Glutamatergic neuron (in vitro differentiated cells): ENCODE results near the gene OLFML2B. TPM values are rescaled to one million over a fixed set of nuclear protein-coding genes. Genes with fewer than 3 reads are reported as not detected.
"Not testable (repeated sequence)": the region's sequence is repeated elsewhere in the genome, so short reads cannot be mapped to it uniquely, and the experiment has no call there.

Source experiments
- DNase-seq: peaks from one replicate; pipeline ENCODE4 v3.0.0; 2022
- H3K27ac Mint-ChIP-seq: one replicate; pipeline ENCODE4 v1.8.0; 2020; ENCODE audit warnings: mild to moderate bottlenecking, mixed read lengths, inconsistent platforms; ENCODE audit not compliant: unreplicated experiment
- H3K27me3 Mint-ChIP-seq: one replicate; pipeline ENCODE4 v1.8.0; 2020; ENCODE audit warnings: mild to moderate bottlenecking, moderate library complexity, mixed read lengths, inconsistent platforms; ENCODE audit not compliant: unreplicated experiment
- H3K36me3 Mint-ChIP-seq: one replicate; pipeline ENCODE4 v1.8.0; 2020; ENCODE audit warnings: mild to moderate bottlenecking, mixed read lengths, inconsistent platforms; ENCODE audit not compliant: unreplicated experiment
- H3K4me1 Mint-ChIP-seq: one replicate; pipeline ENCODE4 v1.8.0; 2020; ENCODE audit warnings: mild to moderate bottlenecking, low read depth, mixed read lengths, inconsistent platforms; ENCODE audit not compliant: unreplicated experiment
- H3K4me3 Mint-ChIP-seq: one replicate; pipeline ENCODE4 v1.8.0; 2020; ENCODE audit warnings: mild to moderate bottlenecking, mixed read lengths, inconsistent platforms; ENCODE audit not compliant: unreplicated experiment
- H3K9me3 Mint-ChIP-seq: one replicate; pipeline ENCODE4 v1.8.0; 2020; ENCODE audit warnings: mild to moderate bottlenecking, moderate library complexity, mixed read lengths, inconsistent platforms; ENCODE audit not compliant: unreplicated experiment
- CTCF ChIP-seq: fragments of 200-600 bp; sonication (generic); IDR thresholded peaks from one replicate; pipeline ENCODE4 v1.5.0; 2021; ENCODE audit not compliant: partially characterized antibody, unreplicated experiment
- total RNA-seq: library from RNA; stranded (reverse); fragmentation: NEBNext Ultra II Directional; extraction: Animal tissue kit (Norgen Biotek cat#: 25700); gene quantifications from one replicate; pipeline ENCODE4 v1.2.1, GENCODE V29; 2021; ENCODE audit not compliant: unreplicated experiment

Gene OLFML2B
- total RNA-seq, 1 donor from 2014 or later = 56.5 TPM

- H3K27me3 Mint-ChIP-seq = peaks cover 4% of the 10 kb centered on the region
- H3K27ac Mint-ChIP-seq = no peak within 1 kb of the TSS
- H3K9me3 Mint-ChIP-seq = no peaks in the 10 kb centered on the region
- peaks cover 2% of the 10 kb centered on the region for H3K4me1 Mint-ChIP-seq
- DNase-seq = peak; percentile 83
- H3K4me3 Mint-ChIP-seq = peak within 1 kb of the TSS; percentile 76
- H3K36me3 Mint-ChIP-seq = no peaks in the 10 kb centered on the region
- TF ChIP-seq CTCF = no peak
These were observed 45.8 kb upstream of the OLFML2B start, which contains the start of gene NOS1AP for GRCh38 chr1:162069334-162070093. NOS1AP (plus strand) TSS chr1:162069691; CDS start chr1:162070178, 487 bp downstream.

- TF ChIP-seq CTCF = no peak
- no peak overlapping the region for H3K4me3 Mint-ChIP-seq
- H3K36me3 Mint-ChIP-seq = no peaks in the 10 kb centered on the region
- H3K27ac Mint-ChIP-seq = no peak overlapping the region
- H3K4me1 Mint-ChIP-seq = peaks cover 2% of the 10 kb centered on the region
- no peak for DNase-seq
- H3K27me3 Mint-ChIP-seq = peaks cover 4% of the 10 kb centered on the region
- no peaks in the 10 kb centered on the region for H3K9me3 Mint-ChIP-seq
These were observed 44.6 kb upstream of the OLFML2B start for GRCh38 chr1:162068301-162068700.

- TF ChIP-seq CTCF = no peak
- no peak overlapping the region for H3K4me3 Mint-ChIP-seq
- no peaks in the 10 kb centered on the region for H3K9me3 Mint-ChIP-seq
- H3K27me3 Mint-ChIP-seq = peaks cover 4% of the 10 kb centered on the region
- peaks cover 9% of the 10 kb centered on the region for H3K4me1 Mint-ChIP-seq
- no peaks in the 10 kb centered on the region for H3K36me3 Mint-ChIP-seq
- DNase-seq = no peak
- no peak overlapping the region for H3K27ac Mint-ChIP-seq
These were observed 43.8 kb upstream of the OLFML2B start for GRCh38 chr1:162067466-162067865.

DNA sequence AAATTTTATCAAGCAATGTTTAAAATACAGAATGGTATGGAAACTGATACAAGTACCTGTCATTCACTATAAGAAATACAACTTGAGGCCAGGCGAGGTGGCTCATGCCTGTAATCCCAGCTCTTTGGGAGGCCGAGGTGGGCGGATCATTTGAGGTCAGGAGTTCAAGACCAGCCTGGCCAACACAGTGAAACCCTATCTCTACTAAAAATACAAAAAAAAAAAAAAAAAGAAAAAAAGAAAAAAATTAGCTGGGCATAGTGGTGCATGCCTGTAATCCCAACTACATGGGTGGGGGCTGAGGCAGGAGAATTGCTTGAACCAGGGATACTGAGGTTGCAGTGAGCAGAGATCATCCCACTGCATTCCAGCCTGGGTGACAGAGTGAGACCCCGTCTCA is 43.2 kb upstream of the OLFML2B start:
- not testable (repeated sequence) for H3K4me3 Mint-ChIP-seq, DNase-seq, H3K9me3 Mint-ChIP-seq, H3K27me3 Mint-ChIP-seq, H3K36me3 Mint-ChIP-seq, H3K27ac Mint-ChIP-seq
- peaks cover 14% of the 10 kb centered on the region for H3K4me1 Mint-ChIP-seq

- no peak for DNase-seq
- Mint-ChIP-seq H3K4me3 (no peak overlapping the region), H3K36me3 (no peaks in the 10 kb centered on the region), H3K4me1 (peaks cover 12% of the 10 kb centered on the region), H3K27me3 (no peaks in the 10 kb centered on the region), H3K27ac (no peak overlapping the region), H3K9me3 (no peaks in the 10 kb centered on the region)
- no peak for TF ChIP-seq CTCF
These were observed 41.3 kb upstream of the OLFML2B start for GRCh38 chr1:162065016-162065415.
